Tibial artery (tissue), 4 donors: Measurements from ENCODE around the gene ECHS1.

ENCODE experiments used
- DNase-seq, 2 donors: peaks; one replicate each; pipeline ENCODE4 v3.0.0-alpha.2; 2019
- H3K27ac ChIP-seq, 2 donors: fragments of 200-600 bp; sonication (generic) in 1 of 2; 1 replicate in 1 of 2; 2 replicates in 1 of 2; pipeline ENCODE4 v1.5.1; 2018 to 2019; ENCODE audit warnings: mild to moderate bottlenecking in 1 of 2
- H3K27me3 ChIP-seq, 2 donors: fragments of 200-600 bp; sonication (generic) in 1 of 2; one replicate each; pipeline versions ENCODE4 v1.5.1 to v1.6.0; 2016 to 2019
- H3K36me3 ChIP-seq, 3 donors: fragments of 200-600 bp; sonication (generic) in 2 of 3; one replicate each; pipeline ENCODE4 v1.5.1; 2016 to 2019; ENCODE audit warnings: mild to moderate bottlenecking in 2 of 3
- H3K4me1 ChIP-seq, 4 donors: fragments of 200-600 bp; sonication (generic) in 2 of 4; 1 replicate in 3 of 4; 2 replicates in 1 of 4; pipeline ENCODE4 v1.5.1; 2016 to 2019
- H3K4me3 ChIP-seq, 2 donors: fragments of 200-600 bp; sonication (generic) in 1 of 2; 1 replicate in 1 of 2; 2 replicates in 1 of 2; pipeline ENCODE4 v1.5.1; 2018 to 2019; ENCODE audit warnings: mild to moderate bottlenecking in 2 of 2
- H3K9me3 ChIP-seq, 3 donors: fragments of 200-600 bp; sonication (generic) in 1 of 3; one replicate each; pipeline ENCODE4 v1.5.1; 2016 to 2019
- intact Hi-C: fragments of 100-400 bp; cut with DNase I; formaldehyde crosslinking; loops from one replicate; pipeline ENCODE4 v1.15.0; 2023; ENCODE audit warnings: low total_unique reads
- TF ChIP-seq, protein P1 (sequence below), 2 experiments: fragments of 200-600 bp in 1 of 2; fragments of 450-650 bp in 1 of 2; IDR thresholded peaks; one replicate each; pipeline ENCODE4 v1.5.1; 2017 to 2019; ENCODE audit warnings: antibody characterized with exemption in 2 of 2, mild to moderate bottlenecking in 1 of 2, moderate library complexity in 1 of 2

Gene ECHS1

DNA sequence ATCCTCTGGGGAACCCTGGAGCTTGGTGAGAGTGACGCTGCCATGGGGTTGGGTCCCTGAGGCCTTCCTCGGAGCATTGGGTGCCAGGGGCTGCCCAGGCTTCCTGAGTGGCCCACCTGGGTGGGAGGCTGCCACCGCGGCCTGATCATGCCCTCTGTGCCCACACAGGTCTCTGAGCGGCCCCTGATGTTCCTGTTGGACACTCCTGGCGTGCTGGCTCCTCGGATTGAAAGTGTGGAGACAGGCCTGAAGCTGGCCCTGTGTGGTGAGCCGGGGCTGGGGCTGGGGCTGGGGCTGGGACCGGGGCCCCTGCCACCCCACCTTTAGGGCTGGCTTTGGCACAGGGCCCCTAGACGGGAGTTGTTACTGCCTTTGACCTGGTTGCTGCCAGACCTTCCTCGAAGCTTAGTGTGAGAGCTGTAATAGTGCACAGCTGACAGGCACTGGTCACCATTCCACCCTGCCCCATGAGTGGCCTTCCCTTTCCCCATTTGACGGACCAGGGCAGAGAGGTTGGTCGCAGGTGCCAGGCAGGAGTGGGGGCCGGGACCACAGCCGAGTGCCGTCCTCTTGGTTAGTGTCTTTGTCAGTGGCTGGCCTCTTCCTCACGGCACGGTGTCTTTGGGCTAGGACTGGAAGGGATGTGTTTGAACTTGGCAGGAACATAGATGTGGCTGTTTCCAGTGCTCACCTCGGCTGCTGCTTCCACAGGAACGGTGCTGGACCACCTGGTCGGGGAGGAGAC lies 29.0 kb upstream of the ECHS1 start:
- no peaks in the 10 kb centered on the region for H3K9me3 ChIP-seq
- intact Hi-C loops: no loop called here
- H3K4me1 ChIP-seq: no peaks in the 10 kb centered on the region
- no peaks in the 10 kb centered on the region for H3K27me3 ChIP-seq
- H3K4me3 ChIP-seq: no peak overlapping the region
- TF ChIP-seq, protein P1, sequence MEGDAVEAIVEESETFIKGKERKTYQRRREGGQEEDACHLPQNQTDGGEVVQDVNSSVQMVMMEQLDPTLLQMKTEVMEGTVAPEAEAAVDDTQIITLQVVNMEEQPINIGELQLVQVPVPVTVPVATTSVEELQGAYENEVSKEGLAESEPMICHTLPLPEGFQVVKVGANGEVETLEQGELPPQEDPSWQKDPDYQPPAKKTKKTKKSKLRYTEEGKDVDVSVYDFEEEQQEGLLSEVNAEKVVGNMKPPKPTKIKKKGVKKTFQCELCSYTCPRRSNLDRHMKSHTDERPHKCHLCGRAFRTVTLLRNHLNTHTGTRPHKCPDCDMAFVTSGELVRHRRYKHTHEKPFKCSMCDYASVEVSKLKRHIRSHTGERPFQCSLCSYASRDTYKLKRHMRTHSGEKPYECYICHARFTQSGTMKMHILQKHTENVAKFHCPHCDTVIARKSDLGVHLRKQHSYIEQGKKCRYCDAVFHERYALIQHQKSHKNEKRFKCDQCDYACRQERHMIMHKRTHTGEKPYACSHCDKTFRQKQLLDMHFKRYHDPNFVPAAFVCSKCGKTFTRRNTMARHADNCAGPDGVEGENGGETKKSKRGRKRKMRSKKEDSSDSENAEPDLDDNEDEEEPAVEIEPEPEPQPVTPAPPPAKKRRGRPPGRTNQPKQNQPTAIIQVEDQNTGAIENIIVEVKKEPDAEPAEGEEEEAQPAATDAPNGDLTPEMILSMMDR (IDR thresholded peaks at IDR 0.05): no peak
- peaks cover 42 to 91% (median 61%) of the 10 kb centered on the region in 3 donors for H3K36me3 ChIP-seq
- DNase-seq: peak in 1 of 2 donors; percentile 43
- no peak overlapping the region for H3K27ac ChIP-seq

DNA sequence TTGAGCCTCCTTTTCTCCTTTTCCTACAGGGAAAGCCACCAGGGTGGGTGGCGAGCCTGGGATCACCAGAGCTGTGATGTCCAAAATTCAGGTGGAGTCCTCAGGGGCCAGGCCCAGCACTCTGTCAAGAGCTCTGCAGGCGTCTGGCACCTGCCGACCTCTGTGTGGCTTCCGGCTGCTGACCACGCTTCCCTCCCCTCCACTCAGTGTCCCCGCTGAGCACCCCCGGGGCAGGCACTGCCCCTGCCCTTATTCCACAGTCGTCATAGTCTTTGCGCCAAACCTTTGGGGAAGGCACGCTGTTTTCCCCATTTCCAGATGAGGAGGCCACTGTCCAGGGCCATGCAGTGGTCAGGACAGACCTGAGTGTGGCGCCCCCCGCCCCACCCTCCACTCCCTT lies 28.3 kb upstream of the ECHS1 start:
- no peak for DNase-seq
- TF ChIP-seq, protein P1 (IDR thresholded peaks at IDR 0.05): no peak
- H3K36me3 ChIP-seq: peaks cover 42 to 91% (median 61%) of the 10 kb centered on the region in 3 donors

DNA sequence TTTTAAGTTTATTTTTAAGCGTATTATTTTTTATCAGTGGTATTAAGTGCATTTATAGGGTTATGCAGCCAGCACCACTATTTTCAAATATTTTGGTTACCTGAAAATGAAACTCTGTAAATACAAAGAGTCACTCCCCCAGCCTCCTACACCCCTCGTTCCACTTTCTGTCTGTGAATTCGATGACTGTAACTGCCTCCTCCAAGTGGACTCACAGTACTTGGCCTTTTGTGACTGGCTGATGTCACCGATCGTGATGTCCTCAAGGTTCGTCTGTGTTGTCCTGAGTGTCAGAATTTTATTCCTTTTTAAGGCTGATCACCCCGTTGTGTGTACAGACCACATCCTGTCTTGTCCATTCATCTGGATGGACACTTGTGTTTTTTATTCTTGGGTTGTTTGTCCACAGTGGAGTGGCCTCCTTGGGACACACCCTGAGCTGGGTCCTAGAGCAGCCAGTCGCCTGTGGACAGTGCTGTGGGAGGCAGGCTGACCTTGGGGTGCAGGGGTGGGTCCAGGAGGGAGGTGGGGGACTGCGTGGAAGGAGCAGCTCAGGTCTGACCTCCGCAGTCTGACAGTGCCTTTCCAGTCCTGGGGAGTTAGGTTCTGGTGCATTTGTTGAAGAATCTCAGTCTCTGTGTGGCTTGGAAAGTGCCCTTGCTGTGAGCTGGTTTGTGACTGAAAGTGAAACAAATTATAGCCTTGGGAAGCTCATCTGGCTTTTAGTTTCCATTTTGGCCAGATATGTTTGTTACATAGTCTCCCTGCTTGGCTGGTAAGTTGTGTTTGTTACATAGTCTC lies 27.7 kb upstream of the ECHS1 start:
- Histone ChIP-seq H3K36me3 (peaks cover 36 to 93% (median 67%) of the 10 kb centered on the region in 3 donors), H3K4me3 (no peak overlapping the region), H3K27ac (no peak overlapping the region), H3K4me1 (no peaks in the 10 kb centered on the region), H3K27me3 (no peaks in the 10 kb centered on the region), H3K9me3 (no peaks in the 10 kb centered on the region)
- TF ChIP-seq, protein P1 (IDR thresholded peaks at IDR 0.05): no peak
- peak in 1 of 2 donors; percentile 12 for DNase-seq
- intact Hi-C loops: no loop called here

More for the DNA sequence above, 28.3 kb upstream of the ECHS1 start:
- Histone ChIP-seq H3K27me3 (no peaks in the 10 kb centered on the region), H3K27ac (no peak overlapping the region), H3K4me3 (no peak overlapping the region), H3K9me3 (no peaks in the 10 kb centered on the region), H3K4me1 (no peaks in the 10 kb centered on the region)
- intact Hi-C loops: no loop called here

DNA sequence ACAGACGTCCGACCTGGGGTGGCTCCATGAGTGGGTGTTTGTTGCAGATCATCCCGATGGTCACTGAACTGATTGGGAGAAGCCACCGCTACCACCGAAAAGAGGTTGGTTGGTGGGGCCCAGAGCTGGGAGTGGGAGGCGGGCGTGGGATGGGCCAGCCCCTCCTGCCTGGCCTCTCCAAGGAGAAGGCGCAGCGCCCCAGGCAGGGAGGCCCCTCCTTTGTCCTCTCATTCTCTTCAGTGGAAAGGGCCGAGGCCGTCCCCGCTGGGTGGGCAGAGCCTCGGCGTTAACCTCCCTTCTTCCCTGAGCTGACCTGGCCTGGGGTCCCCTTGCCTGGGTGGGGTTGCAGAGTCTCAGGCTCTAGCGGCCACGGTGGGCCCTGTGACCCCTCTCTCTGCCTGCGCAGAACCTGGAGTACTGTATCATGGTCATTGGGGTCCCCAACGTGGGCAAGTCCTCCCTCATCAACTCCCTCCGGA lies 26.0 kb upstream of the ECHS1 start:
- peaks cover 28 to 82% (median 63%) of the 10 kb centered on the region in 3 donors for H3K36me3 ChIP-seq
- no peak overlapping the region for H3K27ac ChIP-seq
- TF ChIP-seq, protein P1 (IDR thresholded peaks at IDR 0.05): no peak
- no peaks in the 10 kb centered on the region for H3K27me3 ChIP-seq
- intact Hi-C loops: no loop called here
- H3K9me3 ChIP-seq: no peaks in the 10 kb centered on the region
- H3K4me3 ChIP-seq: no peak overlapping the region
- peaks cover 4 to 11% (median 8%) of the 10 kb centered on the region in 4 donors for H3K4me1 ChIP-seq
- DNase-seq: peak in 1 of 2 donors; percentile 56

DNA sequence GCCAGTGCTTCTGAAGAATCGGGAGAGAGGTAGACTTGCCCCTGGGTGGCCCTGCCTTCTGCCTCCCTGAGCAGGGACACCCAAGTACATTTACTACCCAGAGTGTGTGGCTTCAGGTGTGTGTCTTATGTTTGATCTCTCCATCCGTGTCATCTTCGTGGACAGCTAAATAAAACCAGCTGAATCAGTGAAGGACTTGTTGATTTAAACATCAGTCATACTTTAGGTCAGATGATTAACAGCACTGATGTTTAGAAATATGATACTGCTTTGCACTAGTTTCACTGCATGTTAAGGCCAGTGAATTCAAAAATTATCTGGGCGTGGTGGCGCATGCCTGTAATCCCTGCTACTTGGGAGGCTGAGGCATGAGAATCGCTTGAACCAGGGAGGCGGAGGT lies 24.8 kb upstream of the ECHS1 start:
- TF ChIP-seq, protein P1 (IDR thresholded peaks at IDR 0.05): no peak
- DNase-seq: no peak
- H3K4me1 ChIP-seq: peaks cover 4 to 16% (median 11%) of the 10 kb centered on the region in 4 donors
- peaks cover 27 to 70% (median 54%) of the 10 kb centered on the region in 3 donors for H3K36me3 ChIP-seq
- no peaks in the 10 kb centered on the region for H3K27me3 ChIP-seq
- no peaks in the 10 kb centered on the region for H3K9me3 ChIP-seq
- H3K27ac ChIP-seq: no peak overlapping the region
- intact Hi-C loops: no loop called here
- H3K4me3 ChIP-seq: no peak overlapping the region
